ENCODE data around the gene GPBAR1.
A peak's percentile ranks its signal among the peaks of the same experiment; 100 is the strongest.

GPBAR1 gene

DNA sequence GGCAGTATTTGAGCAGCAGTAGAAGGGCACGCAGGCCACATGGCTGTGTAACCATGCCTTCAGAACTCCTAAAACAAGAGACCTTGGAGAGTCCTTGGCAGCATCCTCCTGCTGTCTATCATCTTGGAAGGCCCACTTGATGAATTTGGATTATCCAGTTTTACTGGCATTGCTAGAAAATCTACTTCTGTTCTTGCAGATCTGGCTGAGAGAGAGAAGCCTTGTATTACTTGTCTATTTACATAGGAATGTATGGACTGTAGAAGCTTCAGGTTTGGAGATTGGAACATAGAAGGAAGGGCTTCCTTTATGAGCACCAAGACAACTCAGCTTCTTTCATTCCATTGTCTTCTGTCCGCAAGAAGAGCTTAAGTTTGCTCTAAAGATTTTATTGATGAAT lies 16.1 kb upstream of the GPBAR1 start:
- no peak for DNase-seq

DNA sequence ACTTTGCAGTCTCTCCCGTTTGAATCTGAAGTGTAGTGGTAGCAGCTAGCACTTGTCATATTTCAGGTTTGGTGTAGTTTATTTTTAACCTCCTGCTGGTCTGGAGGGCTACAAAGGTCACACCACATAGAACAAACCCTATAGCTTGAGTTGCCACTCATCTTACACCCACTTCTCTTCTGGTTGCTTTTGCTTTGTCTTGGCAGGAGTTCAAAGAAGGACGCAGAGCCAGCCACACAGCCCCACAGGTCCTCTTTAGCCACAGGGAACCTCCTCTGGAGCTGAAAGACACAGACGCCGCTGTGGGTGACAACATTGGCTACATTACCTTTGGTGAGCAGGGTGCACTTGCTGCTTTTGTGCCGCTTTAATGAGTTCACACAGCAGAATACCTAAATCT lies 15.6 kb upstream of the GPBAR1 start:
- no peak for DNase-seq

DNA sequence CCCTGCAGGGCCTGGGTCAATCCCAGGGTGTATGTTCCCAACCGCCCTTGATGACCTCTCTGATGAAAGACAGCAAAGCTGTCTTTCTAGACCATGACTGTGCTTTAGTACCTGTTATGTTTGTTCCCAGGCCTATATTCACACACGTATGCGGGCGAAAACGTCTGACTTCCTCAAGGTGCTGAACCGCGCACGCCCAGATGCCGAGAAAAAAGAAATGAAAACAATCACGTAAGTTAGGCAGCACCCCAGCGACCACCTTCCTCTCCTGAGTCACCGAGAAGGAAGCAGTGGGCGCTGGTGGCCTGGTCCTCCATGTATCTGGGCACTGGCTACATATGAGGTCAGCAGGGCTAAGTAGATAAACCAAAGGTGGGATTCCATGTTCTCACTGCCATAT lies 11.1 kb upstream of the GPBAR1 start:
- no peak for DNase-seq

DNA sequence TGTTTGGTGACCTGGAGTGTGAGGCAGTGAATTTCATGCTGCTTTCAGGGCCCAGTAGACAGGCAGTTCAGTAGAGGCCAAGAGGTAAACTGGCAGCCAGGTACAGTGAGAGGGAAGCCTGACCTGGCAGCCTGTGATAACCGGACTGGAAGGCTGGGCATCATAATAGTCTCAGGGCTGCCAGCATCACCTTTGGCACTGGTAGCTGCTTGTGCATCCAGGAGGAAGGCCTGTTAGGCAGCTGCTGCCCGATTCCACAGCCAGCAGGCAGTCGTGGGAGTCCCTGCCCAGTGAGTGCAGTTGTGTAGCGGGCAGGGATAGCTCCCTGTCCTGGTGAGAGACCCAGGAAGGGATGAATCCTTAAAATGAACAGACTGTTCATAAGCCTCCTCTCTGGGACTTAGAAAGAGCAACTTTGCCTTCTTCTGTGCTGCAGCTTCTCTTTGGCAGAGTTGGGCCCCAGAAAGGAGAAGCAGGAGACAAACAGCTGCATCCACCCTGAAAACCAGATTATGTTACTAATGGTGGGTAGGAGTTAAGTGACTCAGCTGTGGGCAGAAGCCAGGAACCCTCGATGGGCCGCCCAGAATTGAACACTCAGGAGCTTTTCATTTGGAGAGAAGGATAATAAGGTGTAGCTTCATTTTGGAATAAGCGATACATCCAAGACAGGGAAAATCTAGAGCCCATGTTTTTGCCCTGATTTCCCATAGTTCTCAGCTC lies 8.1 kb upstream of the GPBAR1 start:
- no peak for DNase-seq

DNA sequence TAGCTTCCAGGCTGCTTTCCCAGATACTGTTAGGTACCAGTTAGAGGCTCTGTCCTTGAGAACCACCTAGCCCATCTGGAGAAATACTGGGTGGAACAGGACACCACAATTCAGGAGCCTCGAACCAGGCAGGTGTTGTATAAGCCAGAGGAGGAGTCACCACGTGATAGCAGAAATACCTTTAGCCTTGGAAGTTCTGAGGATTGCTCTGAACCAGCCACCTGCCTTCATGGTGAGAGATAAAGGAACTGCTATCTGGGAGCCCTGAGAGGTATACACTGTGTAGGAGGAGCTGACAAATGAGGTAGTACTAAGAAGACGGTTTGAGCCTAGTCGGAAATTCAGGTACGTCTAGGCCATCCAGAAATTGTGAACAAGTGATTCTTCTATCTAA lies 7.6 kb upstream of the GPBAR1 start:
- no peak for DNase-seq

DNA sequence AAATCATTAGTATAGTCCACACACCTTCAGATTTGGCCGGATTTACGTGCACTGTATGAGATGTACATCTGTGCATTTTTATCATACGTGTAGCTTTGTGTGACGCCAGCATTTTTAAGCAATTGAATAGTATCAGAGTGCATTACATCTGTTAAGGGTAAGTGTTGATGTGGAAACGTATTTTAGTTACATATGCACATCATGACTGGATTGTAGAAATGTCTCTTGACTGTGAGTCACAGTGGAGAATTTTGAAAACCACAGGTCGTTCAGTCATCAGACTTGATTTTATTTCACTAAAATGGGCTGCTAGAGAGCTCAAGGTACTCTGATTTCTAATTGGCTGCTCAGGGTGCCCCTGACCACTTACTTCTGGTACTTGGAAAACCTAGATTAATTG lies 5.4 kb upstream of the GPBAR1 start:
- no peak for DNase-seq

DNA sequence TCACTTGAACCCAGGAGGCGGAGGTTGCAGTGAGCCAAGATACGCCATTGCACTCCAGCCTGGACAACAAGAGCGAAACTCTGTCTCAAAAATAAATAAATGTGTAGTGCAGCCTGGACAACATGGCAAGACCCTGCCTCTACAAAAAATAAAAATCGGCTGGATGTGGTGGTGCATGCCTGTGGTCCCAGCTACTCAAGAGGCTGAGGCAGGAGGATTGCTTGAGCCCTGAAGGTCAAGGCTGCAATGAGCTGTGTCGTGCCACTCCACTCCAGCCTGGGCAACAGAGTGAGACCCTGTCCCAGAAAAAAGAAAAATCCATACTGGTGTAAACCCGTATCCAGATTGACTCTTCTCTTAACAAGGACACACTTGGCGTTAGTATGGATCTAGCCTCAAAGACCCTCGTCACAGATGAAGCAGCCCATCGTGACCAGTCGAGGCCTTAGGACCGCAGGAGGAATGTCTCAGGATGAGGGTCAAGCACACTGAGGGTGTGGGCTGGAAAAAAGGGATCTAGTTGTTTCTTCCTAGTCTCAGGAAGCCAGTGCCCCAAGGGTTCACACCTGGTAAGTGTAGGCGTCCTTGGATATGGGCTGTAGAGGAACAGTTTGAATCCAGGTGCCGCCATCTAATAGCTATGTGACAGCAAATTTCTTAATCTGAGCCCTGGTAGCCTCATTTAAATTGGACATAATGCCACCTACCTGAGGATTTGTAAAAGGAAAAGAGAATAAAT lies 4.0 kb upstream of the GPBAR1 start:
- DNase-seq = no peak

DNA sequence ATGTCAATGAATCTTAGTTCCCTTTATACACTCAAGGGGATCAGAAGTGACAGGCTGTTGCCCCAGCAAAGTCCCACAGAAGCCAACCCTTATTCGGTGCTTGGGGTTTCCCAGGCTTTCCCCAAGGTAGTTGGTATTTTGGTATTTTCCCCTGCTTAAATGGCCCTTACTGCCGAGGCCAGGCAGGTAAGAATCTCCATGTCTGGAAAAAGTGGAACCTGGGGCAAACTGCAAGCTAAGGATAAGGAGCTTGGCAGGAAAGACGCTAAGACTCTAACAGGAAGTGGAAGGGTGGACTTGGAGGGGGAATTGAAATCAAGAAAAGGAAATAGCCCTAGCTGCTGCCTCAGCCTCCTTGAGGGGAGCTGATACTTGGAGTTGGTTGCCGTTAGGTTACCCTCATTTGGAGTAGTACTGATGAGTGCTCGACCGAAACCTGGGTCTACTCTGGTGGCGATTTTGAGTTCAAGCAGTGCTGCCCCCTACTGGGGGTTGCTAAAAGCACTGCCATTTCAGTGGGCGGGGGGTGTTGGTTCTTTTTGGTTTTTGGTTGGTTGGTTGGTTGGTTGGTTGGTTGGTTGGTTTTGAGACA lies 3.3 kb upstream of the GPBAR1 start:
- peak; percentile 37 for DNase-seq

DNA sequence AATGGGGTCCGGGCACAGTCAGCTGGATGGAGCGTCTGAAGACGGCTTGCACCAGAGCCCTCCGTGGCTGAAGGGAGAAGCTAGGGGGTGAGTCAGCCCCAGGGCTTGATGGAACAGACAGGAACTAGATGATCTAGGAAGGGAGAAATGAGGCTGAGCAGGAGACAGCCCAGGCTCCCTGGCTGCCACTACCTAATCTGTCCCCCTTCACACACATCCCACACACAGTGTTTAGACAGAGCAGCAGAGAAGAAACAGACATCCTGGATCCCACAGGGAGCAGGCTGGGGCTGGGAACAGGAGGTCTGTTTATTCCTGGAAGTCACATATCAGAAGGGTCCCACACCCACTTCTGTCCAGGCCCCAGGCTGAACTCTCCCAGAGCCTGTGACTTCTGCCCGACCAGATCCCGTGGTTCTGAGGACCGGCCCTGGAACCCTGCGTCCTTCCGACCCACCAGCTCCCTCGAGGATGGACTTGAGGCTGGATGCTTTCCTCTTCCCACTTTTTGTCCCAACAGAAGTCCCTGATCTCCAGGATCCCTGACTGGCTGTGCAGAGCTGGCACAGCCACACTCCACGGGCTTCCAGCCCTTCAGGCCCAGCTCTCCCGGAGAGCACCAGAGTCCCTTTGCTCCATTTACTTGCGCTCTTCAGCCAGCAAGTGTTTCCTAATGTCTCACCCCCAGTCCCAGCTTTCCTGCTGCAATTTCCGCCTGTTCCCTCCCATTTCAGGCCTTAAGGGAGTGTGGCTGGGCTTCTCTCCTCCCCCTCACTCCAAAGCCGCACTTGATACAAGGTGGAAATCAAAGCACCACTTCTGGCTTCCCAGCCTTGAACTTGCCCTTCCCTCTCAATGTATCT lies 1.5 kb upstream of the GPBAR1 start:
- DNase-seq = no peak

DNA sequence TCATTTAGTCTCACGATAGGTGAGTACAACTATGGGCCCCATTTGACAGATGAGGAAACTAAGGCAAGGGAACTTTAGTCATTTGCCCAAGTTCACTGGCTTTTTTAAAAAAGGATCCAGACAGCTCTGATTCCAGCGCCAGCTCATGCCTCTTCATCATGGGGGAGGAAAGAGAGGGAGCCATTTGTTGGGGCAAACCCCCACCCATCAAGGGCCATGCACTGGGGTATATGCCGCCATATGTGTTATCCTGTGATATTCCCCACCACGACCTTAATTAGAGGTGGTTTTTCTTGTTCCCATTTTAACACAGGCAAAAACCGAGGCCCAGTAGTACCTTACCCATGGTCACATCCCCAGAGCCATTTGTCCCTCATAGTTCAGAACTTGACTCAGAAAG lies 649 bp upstream of the GPBAR1 start:
- no peak for DNase-seq

DNA sequence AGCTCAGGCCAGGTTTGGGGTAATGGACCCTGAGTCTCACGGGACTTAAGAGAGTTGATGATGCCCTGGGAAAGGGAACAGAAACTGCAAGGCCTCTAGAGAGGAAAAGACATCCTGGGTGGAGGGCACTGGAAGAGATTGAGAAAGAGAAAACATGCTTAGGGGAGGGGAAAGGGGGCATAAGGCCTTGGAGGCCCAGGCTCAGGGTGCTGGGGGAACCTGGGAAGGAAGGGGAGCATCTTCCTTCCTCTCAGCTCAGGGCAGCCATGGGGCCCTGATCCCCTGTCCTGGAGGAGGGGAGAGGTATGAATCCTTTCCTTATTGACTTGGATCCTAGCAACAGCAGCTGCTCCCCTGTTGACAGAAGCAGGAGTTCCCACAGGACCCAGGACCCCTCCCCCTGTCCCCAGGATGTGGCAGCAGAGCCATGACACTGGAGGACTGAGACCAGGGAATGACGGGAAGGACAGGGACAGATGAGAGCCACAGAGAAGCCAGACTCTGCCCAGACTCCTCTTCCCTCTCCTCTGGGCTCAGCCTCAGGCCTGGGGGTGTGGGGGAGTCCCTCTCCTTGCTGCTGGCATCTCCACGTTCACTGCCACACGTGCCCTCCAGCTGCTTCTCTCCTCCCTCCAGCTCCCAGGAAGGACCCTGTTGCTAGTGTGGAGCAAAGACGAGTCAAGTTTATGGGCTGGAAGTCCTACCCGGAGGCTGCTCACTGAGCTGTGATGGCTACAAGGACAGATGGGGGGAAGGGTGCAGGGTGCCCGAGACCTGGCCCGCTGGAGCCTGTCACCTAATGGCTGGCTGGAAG lies 815 bp downstream of the GPBAR1 start:
- DNase-seq = no peak

DNA sequence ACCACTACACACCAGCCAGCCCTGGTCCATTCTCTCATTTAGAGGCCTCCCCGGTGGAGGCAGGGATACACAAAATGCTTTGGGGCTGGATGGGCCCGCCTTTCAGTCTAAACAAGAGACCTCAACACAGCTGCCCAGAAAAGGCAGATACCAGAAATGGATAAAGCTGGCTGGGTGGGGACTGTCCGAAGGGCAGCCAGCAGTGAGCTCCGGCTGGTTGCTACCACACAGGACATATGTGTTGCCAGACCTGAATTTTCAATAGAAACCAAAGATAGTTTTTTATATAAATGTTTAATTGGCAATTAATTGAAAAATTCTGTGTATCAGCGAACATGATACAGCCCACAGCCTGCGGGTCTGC lies 1.4 kb downstream of the GPBAR1 start:
- no peak for DNase-seq

DNA sequence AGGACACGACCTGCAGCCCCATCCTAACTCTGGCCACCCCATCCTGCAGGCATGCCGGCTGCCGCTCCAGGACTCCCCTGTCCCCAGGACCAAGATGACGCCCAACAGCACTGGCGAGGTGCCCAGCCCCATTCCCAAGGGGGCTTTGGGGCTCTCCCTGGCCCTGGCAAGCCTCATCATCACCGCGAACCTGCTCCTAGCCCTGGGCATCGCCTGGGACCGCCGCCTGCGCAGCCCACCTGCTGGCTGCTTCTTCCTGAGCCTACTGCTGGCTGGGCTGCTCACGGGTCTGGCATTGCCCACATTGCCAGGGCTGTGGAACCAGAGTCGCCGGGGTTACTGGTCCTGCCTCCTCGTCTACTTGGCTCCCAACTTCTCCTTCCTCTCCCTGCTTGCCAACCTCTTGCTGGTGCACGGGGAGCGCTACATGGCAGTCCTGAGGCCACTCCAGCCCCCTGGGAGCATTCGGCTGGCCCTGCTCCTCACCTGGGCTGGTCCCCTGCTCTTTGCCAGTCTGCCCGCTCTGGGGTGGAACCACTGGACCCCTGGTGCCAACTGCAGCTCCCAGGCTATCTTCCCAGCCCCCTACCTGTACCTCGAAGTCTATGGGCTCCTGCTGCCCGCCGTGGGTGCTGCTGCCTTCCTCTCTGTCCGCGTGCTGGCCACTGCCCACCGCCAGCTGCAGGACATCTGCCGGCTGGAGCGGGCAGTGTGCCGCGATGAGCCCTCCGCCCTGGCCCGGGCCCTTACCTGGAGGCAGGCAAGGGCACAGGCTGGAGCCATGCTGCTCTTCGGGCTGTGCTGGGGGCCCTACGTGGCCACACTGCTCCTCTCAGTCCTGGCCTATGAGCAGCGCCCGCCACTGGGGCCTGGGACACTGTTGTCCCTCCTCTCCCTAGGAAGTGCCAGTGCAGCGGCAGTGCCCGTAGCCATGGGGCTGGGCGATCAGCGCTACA lies 2.1 kb downstream of the GPBAR1 start:
- DNase-seq = no peak

DNA sequence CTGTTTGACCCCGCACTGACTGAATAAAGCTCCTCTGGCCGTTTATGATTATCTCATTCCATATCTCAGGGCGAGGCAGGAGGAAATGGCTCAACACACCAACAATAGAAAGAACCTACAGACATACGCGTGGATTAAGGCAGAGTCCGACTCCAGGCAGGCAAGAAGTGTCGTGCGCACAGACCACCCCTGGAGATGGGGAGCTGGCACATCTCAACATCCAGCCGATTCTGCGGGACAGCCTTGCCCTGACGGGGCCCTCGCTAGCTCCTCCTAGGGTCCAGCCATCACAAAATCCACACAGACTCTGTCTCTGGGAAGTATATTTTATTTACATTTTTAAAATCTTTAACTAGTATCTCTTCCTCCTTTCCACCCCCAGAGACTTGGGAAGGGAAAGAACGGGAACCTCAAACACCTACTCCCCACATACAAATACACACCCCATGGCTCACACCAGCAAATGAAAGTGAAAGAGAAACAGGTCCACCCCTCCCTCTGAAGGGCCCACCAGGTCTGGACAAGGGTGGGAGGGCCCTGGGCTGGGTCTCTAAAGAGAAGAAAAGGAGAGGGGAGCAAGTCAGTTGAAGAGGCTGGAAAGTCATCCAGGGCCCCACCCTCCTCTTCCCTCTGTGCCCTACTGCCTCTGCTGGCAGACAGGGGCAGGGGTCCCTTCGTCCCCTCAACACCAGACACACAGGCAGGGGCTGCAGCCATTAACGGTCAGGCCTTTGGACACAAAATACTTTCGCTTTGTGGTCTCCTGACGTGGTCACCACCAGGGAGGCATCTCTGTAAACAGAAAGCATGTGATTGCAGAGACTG lies 3.2 kb downstream of the GPBAR1 start:
- DNase-seq = no peak

DNA sequence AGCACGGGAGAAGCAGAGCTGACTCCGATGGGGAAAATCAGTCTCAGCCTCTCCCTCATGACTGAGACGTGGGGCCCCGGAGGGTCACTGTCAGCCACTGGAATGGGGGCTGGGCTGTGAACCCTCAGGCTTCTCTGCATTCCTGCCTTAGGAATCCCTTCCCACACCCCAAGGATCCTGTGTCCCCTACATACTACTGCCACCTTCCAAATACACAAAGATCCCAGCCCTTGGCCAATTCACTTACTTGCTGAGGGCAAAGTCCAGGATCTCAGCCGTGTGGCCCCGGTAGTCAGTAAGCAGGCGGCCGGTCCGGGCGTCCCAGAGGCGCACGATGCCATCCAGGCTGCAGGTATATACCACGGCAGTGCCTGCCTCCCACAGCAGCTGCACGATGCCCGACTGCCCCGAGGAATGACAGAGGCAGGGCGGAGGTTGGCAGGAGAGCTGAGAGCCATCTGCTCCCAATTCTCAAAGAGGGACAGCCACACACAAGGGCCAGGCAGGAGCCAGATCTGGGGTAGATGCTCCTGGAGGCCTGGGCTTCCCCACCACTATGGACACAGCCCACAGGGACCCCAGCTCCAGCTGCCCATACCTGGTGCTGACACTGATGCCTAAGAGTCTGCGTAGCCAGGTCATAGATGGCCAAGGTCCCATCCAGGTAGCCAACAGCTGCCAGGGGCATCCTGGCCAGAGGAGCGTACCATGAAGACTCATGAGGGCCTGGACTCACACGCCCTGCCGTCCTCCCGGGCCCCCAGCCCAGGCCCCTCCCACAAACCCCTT lies 4.2 kb downstream of the GPBAR1 start:
- DNase-seq = no peak

DNA sequence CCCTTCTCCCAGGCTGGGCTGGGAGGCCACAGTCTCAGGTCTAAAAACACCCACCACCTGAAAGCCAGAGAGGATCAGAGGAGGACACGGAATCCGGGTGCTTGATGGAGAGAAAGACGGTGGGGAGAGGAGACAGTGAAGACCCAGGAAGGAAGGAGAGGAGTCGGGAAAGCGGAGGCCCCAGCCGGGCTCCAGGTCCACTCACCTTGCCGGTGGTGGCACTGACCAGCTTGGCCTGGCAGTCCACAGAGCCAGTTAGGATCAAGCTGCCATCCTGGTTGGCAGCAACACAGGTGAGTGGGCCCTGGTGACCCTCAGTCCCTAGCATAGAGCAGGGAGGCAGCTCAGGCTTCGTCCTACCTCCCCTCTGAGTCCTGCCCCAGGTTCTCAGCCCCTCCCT lies 4.8 kb downstream of the GPBAR1 start:
- no peak for DNase-seq

DNA sequence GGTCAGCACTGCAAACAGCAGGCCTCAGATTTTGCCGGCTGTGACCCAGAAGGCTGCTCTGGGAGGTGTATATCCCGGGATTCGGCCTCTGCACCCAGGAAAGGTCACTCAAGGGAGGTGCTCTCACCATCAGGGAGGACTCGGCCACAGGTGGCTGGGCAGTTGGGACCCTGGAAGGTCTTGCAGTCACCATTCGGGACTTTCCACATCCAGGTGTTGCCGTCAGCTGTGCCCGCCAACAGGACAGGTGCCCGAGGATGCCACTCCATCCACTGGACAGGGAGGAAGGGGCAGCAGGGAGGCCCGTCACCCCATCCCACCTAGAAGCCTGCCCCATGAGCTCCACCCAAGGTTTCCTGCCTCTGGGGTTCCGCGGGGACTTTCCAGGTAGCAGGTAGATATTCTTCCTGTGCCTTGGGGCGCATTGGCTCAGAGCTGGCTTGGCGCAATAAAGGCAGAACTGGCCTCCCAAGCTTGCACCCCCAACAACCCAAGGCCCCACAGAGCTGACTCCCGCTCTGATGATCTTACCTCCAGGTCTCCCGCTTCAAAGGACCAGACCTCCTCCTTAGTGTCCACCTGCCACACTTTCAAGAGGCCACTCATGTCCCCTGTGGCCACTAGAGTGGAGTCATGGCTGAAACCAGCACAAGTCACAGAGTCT lies 5.6 kb downstream of the GPBAR1 start:
- no peak for DNase-seq

DNA sequence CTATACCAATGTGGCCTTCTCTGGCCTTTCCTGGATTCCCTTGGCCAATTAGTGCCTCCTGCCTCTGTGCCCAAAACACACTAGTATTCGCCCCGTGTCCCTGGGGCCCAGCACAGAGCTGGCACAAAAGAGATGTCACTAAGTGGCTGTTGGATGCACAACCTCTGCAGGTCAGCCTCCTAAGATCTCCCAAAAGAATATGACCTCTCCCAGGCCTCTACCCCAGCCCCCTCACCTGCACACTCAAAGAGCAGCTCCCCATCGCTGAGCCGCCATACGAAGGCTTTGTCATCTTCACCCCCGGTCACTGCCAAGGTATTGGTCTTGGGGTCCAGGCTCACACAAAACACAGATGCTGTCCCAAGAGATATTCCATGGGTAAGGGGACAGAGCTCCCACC lies 6.4 kb downstream of the GPBAR1 start:
- DNase-seq = no peak

Measured in stimulated activated naive CD4-positive, alpha-beta T cell treated with Interleukin-2 at 50 U/mL for 16 hours (primary cell).